Type B pancreatic cell (in vitro differentiated cells): ENCODE results near the gene PRKAR2A. TPM values are rescaled to one million over a fixed set of nuclear protein-coding genes. Genes with fewer than 3 reads are reported as not detected.
"Not testable (repeated sequence)": the region's sequence is repeated elsewhere in the genome, so short reads cannot be mapped to it uniquely, and the experiment has no call there.

Experiments
- DNase-seq: peaks from one replicate; pipeline ENCODE4 v3.0.0; 2021; ENCODE audit warnings: mixed read lengths; ENCODE audit not compliant: unreplicated experiment; ENCODE audit errors: extremely low spot score
- H3K27ac Mint-ChIP-seq: 2 replicates; pipeline ENCODE4 v1.8.0; 2021; ENCODE audit warnings: mild to moderate bottlenecking, mixed read lengths
- H3K27me3 Mint-ChIP-seq: 2 replicates; pipeline ENCODE4 v1.8.0; 2021; ENCODE audit warnings: mixed read lengths
- H3K36me3 Mint-ChIP-seq: 2 replicates; pipeline ENCODE4 v1.8.0; 2021; ENCODE audit warnings: mixed read lengths
- H3K4me1 Mint-ChIP-seq: one replicate; pipeline ENCODE4 v1.8.0; 2021; ENCODE audit warnings: mixed read lengths; ENCODE audit not compliant: unreplicated experiment
- H3K4me3 Mint-ChIP-seq: 2 replicates; pipeline ENCODE4 v1.8.0; 2021; ENCODE audit warnings: mild to moderate bottlenecking, mixed read lengths
- H3K9me3 Mint-ChIP-seq: 2 replicates; pipeline ENCODE4 v1.8.0; 2021; ENCODE audit warnings: mixed read lengths
- CTCF ChIP-seq: fragments of 200-600 bp; sonication (generic); conservative IDR thresholded peaks from 2 replicates; pipeline ENCODE4 v1.5.0; 2021; ENCODE audit warnings: antibody characterized with exemption, mild to moderate bottlenecking
- total RNA-seq: library from RNA; stranded (reverse); gene quantifications from 2 replicates; pipeline ENCODE4 v1.2.1, GENCODE V29; 2021; ENCODE audit warnings: low replicate concordance

Gene PRKAR2A
- total RNA-seq, 1 donor from 2014 or later: 44.1 TPM

- no peaks in the 10 kb centered on the region for H3K9me3 Mint-ChIP-seq
- no peak overlapping the region for H3K4me3 Mint-ChIP-seq
- H3K36me3 Mint-ChIP-seq: peaks cover 4% of the 10 kb centered on the region
- no peaks in the 10 kb centered on the region for H3K27me3 Mint-ChIP-seq
- DNase-seq: no peak
- peaks cover 4% of the 10 kb centered on the region for H3K4me1 Mint-ChIP-seq
- no peak overlapping the region for H3K27ac Mint-ChIP-seq
- no peak for TF ChIP-seq CTCF
These were observed 48.7 kb downstream of the PRKAR2A start for GRCh38 chr3:48798998-48799397.

GRCh38 chr3:48797626-48798025 lies 50.0 kb downstream of the PRKAR2A start:
- Mint-ChIP-seq H3K9me3 (no peaks in the 10 kb centered on the region), H3K36me3 (no peaks in the 10 kb centered on the region), H3K4me3 (no peak overlapping the region), H3K4me1 (peaks cover 4% of the 10 kb centered on the region), H3K27ac (no peak overlapping the region), H3K27me3 (no peaks in the 10 kb centered on the region)
- no peak for TF ChIP-seq CTCF
- no peak for DNase-seq

GRCh38 chr3:48795997-48796732 lies 51.5 kb downstream of the PRKAR2A start:
- Mint-ChIP-seq H3K36me3 (no peaks in the 10 kb centered on the region), H3K27ac (peak overlapping the region; percentile 31), H3K27me3 (no peaks in the 10 kb centered on the region), H3K4me1 (peaks cover 4% of the 10 kb centered on the region), H3K9me3 (no peaks in the 10 kb centered on the region), H3K4me3 (no peak overlapping the region)
- no peak for TF ChIP-seq CTCF
- no peak for DNase-seq

GRCh38 chr3:48793484-48793883 lies 54.2 kb downstream of the PRKAR2A start:
- H3K4me3 Mint-ChIP-seq, H3K4me1 Mint-ChIP-seq, H3K27me3 Mint-ChIP-seq, H3K9me3 Mint-ChIP-seq, H3K36me3 Mint-ChIP-seq, H3K27ac Mint-ChIP-seq, DNase-seq: not testable (repeated sequence)

GRCh38 chr3:48789665-48790064 lies 58.0 kb downstream of the PRKAR2A start:
- Mint-ChIP-seq H3K4me1 (no peaks in the 10 kb centered on the region), H3K4me3 (no peak overlapping the region), H3K9me3 (no peaks in the 10 kb centered on the region), H3K27me3 (no peaks in the 10 kb centered on the region), H3K36me3 (peaks cover 9% of the 10 kb centered on the region), H3K27ac (no peak overlapping the region)
- no peak for TF ChIP-seq CTCF
- DNase-seq: no peak

GRCh38 chr3:48788544-48789162 lies 59.0 kb downstream of the PRKAR2A start:
- no peak for DNase-seq
- TF ChIP-seq CTCF: no peak
- H3K4me1 Mint-ChIP-seq: no peaks in the 10 kb centered on the region

More at GRCh38 chr3:48788544-48789162, 59.0 kb downstream of the PRKAR2A start:
- Mint-ChIP-seq H3K9me3 (no peaks in the 10 kb centered on the region), H3K27ac (no peak overlapping the region), H3K4me3 (no peak overlapping the region), H3K36me3 (peaks cover 14% of the 10 kb centered on the region), H3K27me3 (no peaks in the 10 kb centered on the region)
